Stimulated activated effector memory CD8-positive, alpha-beta T cell treated with anti-CD3 and anti-CD28 coated beads, Interleukin-12 subunit alpha, Interleukin-12 subunit beta, amount 100 ng/mL, for 72 hours (primary cell): Measurements from ENCODE around the gene PDE11A.

Experiments used
- ATAC-seq: fragments of 150-1000 bp; cut with Tn5 transposase; 2 replicates; pipeline ENCODE4 v1.10.0; 2021
- DNase-seq, 2 donors: peaks; one replicate each; pipeline ENCODE4 v3.0.0; 2021 to 2022; ENCODE audit warnings: low spot score in 2 of 2
- H3K27ac Mint-ChIP-seq: one replicate; pipeline ENCODE4 v1.8.0; 2022; ENCODE audit warnings: mild to moderate bottlenecking, mixed read lengths
- H3K36me3 Mint-ChIP-seq: one replicate; pipeline ENCODE4 v1.8.0; 2022; ENCODE audit warnings: mild to moderate bottlenecking, mixed read lengths
- H3K4me1 Mint-ChIP-seq: one replicate; pipeline ENCODE4 v1.8.0; 2022; ENCODE audit warnings: mixed read lengths
- H3K4me3 Mint-ChIP-seq: one replicate; pipeline ENCODE4 v1.8.0; 2022; ENCODE audit warnings: mild to moderate bottlenecking, mixed read lengths
- H3K9me3 Mint-ChIP-seq: one replicate; pipeline ENCODE4 v1.8.0; 2022; ENCODE audit warnings: mixed read lengths

The PDE11A gene

DNA sequence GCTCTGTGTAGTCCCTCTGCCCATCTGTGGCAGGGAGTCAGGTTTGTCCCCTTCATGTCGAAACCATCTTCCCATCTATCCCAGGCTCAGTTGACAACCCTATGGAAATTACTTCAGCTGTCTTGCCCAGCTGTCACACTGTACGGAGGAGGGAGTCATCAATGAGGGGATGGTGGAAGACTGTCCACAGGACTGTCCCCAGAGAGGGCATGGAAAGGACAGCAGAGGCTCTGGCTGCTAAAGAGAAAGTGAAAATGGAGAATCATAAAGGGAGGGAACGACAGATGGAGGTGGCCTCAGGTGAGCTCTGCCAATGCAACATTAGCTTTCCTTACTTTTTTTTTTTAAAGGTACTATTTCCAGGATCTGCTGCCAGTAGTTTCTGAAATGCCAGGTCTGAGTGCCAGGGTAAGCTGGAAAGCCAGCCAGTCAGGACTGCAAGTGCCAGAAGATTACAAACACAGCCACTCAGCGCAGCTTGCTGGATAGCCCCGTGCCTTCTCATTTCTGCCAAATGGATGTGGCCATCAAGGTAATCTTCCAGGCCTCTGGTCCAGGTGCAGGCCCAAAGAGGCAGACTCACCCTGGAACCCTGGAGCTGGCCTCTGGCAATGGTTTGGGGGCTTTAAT lies 487.2 kb downstream of the PDE11A start:
- H3K4me3 Mint-ChIP-seq, result no peak overlapping the region

DNA sequence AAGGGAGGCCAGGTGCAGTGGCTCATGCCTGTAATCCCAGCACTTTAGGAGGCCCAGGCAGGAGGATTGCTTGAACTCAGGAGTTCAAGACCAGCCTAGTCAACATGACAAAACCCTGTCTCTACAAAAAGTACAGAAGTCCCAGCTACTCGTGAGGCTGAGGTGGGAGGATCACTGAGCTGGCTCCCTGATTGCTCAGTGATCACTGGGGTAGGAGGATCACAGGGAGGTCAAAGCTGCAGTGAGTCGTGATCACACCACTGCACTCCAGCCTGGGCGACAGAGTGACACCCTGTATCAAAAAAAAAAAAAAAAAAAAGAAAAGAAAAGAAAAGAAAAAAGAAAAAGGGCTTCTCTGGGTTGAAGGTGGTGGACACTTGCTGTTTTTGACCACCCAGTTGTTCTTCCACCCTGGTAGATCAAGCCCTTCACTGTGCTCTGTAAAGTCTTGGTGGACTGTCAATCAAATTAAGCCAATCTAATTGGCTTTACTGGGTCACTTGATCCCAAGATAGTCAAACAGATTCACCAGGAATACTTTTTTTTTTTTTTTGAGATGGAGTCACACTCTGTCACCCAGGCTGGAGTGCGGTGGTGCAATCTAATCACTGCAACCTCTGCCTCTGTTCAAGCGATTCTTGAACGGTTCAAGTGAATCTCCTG lies 488.4 kb downstream of the PDE11A start:
- Mint-ChIP-seq H3K36me3 (no peaks in the 10 kb centered on the region), H3K9me3 (no peaks in the 10 kb centered on the region), H3K4me1 (no peaks in the 10 kb centered on the region), H3K27ac (no peak overlapping the region), H3K4me3 (no peak overlapping the region)
- DNase-seq, result no peak
- peak; percentile 44 for ATAC-seq

More for the DNA sequence above, 487.2 kb downstream of the PDE11A start:
- ATAC-seq (no peak), DNase-seq (no peak)
- no peaks in the 10 kb centered on the region for H3K36me3 Mint-ChIP-seq
- H3K4me1 Mint-ChIP-seq, result no peaks in the 10 kb centered on the region
- no peaks in the 10 kb centered on the region for H3K9me3 Mint-ChIP-seq
- no peak overlapping the region for H3K27ac Mint-ChIP-seq

DNA sequence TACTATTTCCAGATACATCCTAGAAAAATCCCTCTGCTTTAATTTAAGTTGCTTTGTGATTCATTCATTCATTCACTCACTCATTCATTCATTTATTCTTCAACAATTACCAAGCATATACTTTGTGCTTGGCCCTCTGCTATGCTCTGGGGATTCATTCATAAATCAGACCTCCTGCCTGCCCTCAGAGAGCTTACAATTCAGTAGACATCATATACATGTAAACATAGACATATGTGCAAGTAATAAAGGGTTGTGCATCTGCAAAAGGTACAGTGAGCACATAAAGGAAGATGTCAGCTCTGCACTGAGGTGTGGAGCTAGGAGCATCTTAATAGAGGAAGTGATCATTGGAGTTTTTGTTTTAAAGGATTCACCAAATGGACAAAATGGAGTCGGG lies 490.6 kb downstream of the PDE11A start:
- Mint-ChIP-seq H3K27ac (no peak overlapping the region), H3K36me3 (no peaks in the 10 kb centered on the region), H3K4me3 (no peak overlapping the region), H3K9me3 (no peaks in the 10 kb centered on the region), H3K4me1 (no peaks in the 10 kb centered on the region)
- no peak for ATAC-seq
- DNase-seq, result no peak

DNA sequence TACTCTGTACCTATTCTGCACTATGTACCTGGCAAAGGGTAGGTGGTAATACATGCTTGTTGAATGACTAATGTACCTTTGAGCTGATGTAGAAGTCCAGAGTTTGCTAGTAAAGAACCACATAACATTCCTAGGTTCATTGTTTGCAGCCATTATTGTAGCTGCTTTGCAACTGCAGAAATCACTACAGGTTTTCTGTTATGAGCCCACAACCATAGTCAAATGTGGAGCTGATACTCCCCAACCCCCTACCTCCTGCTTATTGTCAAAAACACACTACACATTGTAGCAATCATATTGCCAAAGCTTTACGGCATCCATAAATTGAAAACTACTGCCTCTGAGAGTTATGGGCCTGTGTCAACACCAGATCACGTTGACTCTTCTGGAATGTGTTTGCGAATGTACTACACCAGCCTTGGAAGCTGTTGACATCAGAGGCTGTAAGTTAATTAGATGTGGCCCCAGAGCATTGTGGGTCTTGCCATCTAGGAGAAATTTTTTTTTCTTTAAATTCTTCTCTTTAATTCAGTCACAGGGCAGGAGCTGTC lies 493.0 kb downstream of the PDE11A start:
- Mint-ChIP-seq H3K9me3 (no peaks in the 10 kb centered on the region), H3K4me3 (no peak overlapping the region), H3K36me3 (no peaks in the 10 kb centered on the region), H3K27ac (no peak overlapping the region), H3K4me1 (no peaks in the 10 kb centered on the region)
- no peak for ATAC-seq
- DNase-seq, result no peak

DNA sequence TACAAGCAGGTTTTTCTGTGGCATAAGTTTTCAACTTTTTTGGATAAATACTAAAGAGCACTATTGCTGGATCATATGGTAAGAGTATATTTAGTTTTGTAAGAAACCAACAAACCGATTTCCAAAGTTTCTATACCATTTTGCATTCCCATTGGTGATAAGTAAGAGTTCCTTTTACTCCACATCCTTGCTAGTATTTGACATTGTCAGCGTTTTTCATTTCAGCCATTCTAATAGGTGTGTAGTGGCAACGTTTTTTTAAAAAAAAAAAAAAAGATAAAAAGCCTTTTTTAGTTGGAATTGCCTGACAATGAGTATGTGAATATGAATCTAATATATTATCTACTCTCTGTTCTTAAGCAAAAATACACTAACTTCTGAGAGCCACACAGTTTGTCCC lies 494.1 kb downstream of the PDE11A start:
- Mint-ChIP-seq H3K9me3 (no peaks in the 10 kb centered on the region), H3K36me3 (no peaks in the 10 kb centered on the region), H3K4me3 (no peak overlapping the region), H3K27ac (no peak overlapping the region), H3K4me1 (no peaks in the 10 kb centered on the region)
- DNase-seq, result no peak
- no peak for ATAC-seq

DNA sequence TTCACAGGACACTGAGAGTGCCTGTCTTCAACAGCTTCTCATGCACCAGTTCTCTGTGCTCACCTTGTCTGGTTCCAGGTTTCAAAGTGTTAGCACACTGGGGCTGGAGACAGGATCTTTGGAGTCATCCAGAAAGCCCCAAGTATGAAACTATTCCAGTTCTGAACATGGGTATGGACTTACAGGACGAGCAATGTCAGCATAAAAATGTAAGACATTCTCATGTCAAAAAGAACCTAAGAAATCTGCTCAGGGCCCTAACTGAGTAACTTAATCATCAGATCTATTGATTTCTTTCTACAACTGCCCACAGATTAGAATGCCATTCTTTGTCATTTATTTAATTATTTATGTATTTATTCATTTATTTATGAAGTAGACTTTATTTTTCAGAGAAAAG lies 495.5 kb downstream of the PDE11A start:
- no peak for DNase-seq
- H3K9me3 Mint-ChIP-seq, result no peaks in the 10 kb centered on the region
- no peaks in the 10 kb centered on the region for H3K36me3 Mint-ChIP-seq
- no peak for ATAC-seq
- no peak overlapping the region for H3K4me3 Mint-ChIP-seq
- no peaks in the 10 kb centered on the region for H3K4me1 Mint-ChIP-seq
- H3K27ac Mint-ChIP-seq, result no peak overlapping the region

DNA sequence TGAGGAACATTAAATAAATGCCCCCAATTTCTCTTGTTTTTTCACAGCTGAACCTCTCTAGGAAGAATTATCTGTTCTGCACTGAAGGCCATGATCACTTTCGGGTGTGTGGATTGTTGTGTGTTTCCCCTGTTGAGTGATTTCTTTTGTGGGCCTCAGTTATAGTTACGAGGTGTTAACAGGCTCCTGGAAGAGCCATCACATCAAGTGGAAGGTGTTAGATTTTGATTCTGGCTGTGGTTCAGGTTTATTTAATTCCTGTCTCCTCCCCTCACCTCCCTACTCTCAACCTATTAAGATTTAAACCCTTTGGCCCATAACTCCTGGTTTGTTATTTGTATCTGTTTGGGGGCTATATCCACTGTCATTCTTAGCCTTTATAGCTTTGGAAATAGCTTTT lies 497.2 kb downstream of the PDE11A start:
- H3K9me3 Mint-ChIP-seq, result no peaks in the 10 kb centered on the region
- no peak overlapping the region for H3K4me3 Mint-ChIP-seq
- H3K27ac Mint-ChIP-seq, result no peak overlapping the region
- no peaks in the 10 kb centered on the region for H3K4me1 Mint-ChIP-seq
- no peak for ATAC-seq
- no peak for DNase-seq
- no peaks in the 10 kb centered on the region for H3K36me3 Mint-ChIP-seq

DNA sequence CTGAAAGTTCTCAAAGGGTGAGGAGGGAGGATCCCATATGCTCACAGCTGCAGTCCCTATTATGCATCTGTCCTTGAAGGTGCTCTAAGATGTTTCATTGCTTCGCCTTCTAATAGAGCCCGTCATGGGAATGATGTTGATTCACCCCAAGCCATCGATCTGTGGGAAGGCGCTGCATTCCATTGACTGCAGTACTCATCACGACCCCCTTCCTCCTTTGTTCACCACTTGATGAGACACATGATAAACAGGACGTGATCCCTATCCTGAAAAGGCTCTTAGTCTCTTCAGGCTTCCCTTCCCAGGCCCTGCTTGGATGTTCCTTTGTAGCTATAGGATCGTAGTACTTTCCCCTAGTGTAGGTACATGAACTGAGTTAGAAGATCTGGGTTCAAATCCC lies 498.2 kb downstream of the PDE11A start:
- Mint-ChIP-seq H3K36me3 (no peaks in the 10 kb centered on the region), H3K4me1 (no peaks in the 10 kb centered on the region), H3K9me3 (no peaks in the 10 kb centered on the region), H3K27ac (no peak overlapping the region), H3K4me3 (no peak overlapping the region)
- no peak for ATAC-seq
- no peak for DNase-seq
